PFSK-1 (cell line): ENCODE results near the gene HUS1.

ENCODE experiments used
- FOXP2 ChIP-seq: optimal IDR thresholded peaks from 2 replicates; pipeline ENCODE3; 2011; ENCODE audit warnings: borderline replicate concordance, control low read depth, inconsistent platforms; ENCODE audit not compliant: insufficient read depth; ENCODE audit errors: extremely low read length, extremely low read depth
- POLR2AphosphoS5 ChIP-seq: IDR thresholded peaks from 2 replicates; pipeline ENCODE4 v1.6.1; 2012; ENCODE audit warnings: low read depth, mild to moderate bottlenecking, control low read depth, low read length, moderate library complexity
- SIN3A ChIP-seq: IDR thresholded peaks from 2 replicates; pipeline ENCODE4 v1.6.1; 2012; ENCODE audit warnings: mild to moderate bottlenecking, low read length, moderate library complexity, borderline replicate concordance; ENCODE audit not compliant: insufficient read depth
- TAF1 ChIP-seq: IDR thresholded peaks from 2 replicates; pipeline ENCODE4 v1.6.1; 2012; ENCODE audit warnings: low read length, control low read depth, borderline replicate concordance; ENCODE audit not compliant: insufficient read depth
- TF ChIP-seq, protein P1 (sequence below), 2 experiments: IDR thresholded peaks; 2 replicates each; pipeline versions ENCODE4 v1.6.1 to v1.8.0; 2011 to 2012; ENCODE audit warnings: low read depth in 2 of 2, low read length in 2 of 2, control low read depth in 1 of 2, inconsistent platforms in 1 of 2, mild to moderate bottlenecking in 1 of 2, moderate library complexity in 1 of 2; ENCODE audit not compliant: insufficient read depth in 1 of 2

HUS1 gene

DNA sequence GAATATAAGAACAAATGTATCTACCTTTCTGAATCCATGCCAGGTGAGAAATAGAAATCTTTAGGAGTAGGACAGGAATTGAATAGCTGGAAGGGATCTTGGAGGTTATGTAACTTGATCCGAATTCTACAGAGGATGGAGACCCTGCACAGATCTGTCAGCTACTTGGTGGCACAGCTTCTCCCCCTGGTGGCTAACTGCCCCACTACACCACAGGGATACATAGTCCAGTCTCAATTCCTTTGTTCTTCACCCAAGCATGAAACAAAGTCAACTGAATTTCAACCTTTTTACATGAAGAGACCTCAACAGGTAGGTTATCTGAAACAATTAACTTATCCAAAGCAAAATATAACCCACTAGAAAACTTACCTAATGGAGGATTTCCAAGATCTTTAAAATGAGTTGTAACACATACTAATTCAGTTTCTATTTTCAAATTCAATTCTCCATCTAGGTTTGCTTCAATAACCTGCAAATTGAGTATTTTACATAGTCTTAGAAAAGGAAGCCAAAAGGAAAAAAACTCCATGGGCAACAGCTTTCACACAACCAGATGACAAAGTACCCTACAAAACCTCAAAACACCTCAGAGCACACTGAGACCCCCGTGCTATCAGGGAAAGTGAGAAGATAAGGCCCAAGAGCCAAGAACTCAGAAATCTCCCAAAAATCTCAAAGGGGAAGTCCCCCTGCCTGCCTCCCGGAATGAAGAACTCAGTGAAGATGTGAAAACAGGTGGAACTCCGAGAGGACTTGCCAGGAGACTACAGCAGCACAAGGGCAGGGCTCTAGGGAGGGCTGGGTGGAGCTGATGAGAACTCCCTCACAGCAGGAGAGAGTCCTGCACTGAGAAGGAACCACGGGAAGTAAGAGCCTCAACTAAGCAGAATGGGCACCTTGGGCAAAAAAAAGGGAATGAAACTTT lies 10.3 kb downstream of the HUS1 start:
- TF ChIP-seq POLR2AphosphoS5 (no peak), TAF1 (no peak), SIN3A (no peak), FOXP2 (peak; percentile 17)
- TF ChIP-seq, protein P1, sequence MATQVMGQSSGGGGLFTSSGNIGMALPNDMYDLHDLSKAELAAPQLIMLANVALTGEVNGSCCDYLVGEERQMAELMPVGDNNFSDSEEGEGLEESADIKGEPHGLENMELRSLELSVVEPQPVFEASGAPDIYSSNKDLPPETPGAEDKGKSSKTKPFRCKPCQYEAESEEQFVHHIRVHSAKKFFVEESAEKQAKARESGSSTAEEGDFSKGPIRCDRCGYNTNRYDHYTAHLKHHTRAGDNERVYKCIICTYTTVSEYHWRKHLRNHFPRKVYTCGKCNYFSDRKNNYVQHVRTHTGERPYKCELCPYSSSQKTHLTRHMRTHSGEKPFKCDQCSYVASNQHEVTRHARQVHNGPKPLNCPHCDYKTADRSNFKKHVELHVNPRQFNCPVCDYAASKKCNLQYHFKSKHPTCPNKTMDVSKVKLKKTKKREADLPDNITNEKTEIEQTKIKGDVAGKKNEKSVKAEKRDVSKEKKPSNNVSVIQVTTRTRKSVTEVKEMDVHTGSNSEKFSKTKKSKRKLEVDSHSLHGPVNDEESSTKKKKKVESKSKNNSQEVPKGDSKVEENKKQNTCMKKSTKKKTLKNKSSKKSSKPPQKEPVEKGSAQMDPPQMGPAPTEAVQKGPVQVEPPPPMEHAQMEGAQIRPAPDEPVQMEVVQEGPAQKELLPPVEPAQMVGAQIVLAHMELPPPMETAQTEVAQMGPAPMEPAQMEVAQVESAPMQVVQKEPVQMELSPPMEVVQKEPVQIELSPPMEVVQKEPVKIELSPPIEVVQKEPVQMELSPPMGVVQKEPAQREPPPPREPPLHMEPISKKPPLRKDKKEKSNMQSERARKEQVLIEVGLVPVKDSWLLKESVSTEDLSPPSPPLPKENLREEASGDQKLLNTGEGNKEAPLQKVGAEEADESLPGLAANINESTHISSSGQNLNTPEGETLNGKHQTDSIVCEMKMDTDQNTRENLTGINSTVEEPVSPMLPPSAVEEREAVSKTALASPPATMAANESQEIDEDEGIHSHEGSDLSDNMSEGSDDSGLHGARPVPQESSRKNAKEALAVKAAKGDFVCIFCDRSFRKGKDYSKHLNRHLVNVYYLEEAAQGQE (IDR thresholded peaks at IDR 0.05; ENCODE audit: insufficient read depth in 1 of 2, low read depth in 2 of 2, low read length in 2 of 2) = no peak

DNA sequence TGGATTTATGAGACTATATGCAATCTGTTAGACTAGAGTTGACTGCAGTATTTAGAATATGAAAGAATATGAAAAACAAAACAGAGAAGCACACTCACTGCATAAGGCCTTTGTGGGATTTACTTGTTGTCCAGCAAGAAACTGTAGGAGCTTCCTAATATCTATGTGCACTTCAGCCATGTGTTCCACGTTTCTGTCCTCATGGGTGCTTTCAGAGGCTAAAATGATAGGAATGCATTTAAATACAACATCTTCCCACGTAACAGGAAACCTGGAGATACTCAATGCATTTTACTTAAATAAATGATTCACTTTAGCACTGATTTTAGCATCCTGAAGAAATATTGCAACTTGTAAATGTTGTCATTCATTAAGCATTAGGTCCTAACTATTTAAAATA lies 11.7 kb downstream of the HUS1 start:
- TF ChIP-seq FOXP2 (no peak), POLR2AphosphoS5 (no peak), SIN3A (no peak), TAF1 (no peak)
- TF ChIP-seq, protein P1 (IDR thresholded peaks at IDR 0.05; ENCODE audit: insufficient read depth in 1 of 2, low read depth in 2 of 2, low read length in 2 of 2) = no peak

- TF ChIP-seq TAF1 (no peak), SIN3A (no peak), POLR2AphosphoS5 (no peak), FOXP2 (no peak)
- TF ChIP-seq, protein P1 (IDR thresholded peaks at IDR 0.05; ENCODE audit: insufficient read depth in 1 of 2, low read depth in 2 of 2, low read length in 2 of 2) = no peak
These were observed 12.3 kb downstream of the HUS1 start for GRCh38 chr7:47967123-47967522.

DNA sequence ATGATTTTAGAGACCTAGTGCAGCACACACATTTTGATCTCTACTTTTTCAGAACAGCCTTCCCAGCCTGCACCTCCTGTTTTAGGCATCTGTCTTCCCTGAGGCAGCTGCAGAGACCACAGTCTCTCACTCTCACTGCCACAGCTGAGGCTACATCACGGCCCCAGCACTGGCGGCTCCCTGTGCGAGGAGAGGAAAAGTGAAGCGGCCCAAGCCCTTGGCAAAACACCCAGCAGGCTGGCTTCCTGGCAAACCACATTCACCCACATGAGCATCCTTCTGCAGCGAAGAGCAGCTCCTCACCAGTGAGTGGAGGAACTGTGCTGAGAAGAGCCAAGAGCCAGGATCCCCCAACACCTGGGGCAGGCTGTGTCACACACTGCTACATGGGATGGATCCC lies 14.0 kb downstream of the HUS1 start:
- TF ChIP-seq POLR2AphosphoS5 (no peak), SIN3A (no peak), TAF1 (no peak), FOXP2 (no peak)
- TF ChIP-seq, protein P1 (IDR thresholded peaks at IDR 0.05; ENCODE audit: insufficient read depth in 1 of 2, low read depth in 2 of 2, low read length in 2 of 2) = no peak

GRCh38 chr7:47962262-47962661 lies 17.2 kb downstream of the HUS1 start:
- TF ChIP-seq, protein P1 (IDR thresholded peaks at IDR 0.05; ENCODE audit: insufficient read depth in 1 of 2, low read depth in 2 of 2, low read length in 2 of 2) = no peak
- no peak for TF ChIP-seq POLR2AphosphoS5
